ENCODE results near the gene PLEKHA6. TPM values are rescaled to one million over a fixed set of nuclear protein-coding genes. Genes with fewer than 3 reads are reported as not detected.

PLEKHA6 gene
- total and polyA plus RNA-seq, 2 of the 8 experiments (the other 6 are each of a cell fraction or from before 2014, with no cell fraction given) = 4.8 to 20.2 TPM

DNA sequence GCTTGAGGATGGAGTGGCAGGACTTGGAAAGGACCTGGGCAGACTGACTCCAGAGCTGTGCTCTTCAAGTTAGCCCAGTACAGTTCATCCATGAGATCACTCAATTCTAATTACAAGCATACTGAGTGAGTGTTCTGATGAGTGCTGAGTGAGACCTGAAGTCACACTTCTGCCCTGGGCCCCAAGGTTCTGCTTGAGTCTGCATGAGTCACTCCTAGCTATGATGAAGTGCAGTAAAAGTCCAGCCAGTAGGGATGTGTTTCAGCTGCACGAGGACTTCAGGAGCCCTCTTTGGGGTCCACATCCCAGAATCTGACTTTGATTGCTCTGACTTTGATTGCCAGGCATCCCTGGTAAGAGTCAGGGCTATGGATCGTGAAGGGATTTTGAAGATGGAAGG, 35.8 kb downstream of the PLEKHA6 start:
- Histone ChIP-seq H3K36me3 (ENCODE audit: control insufficient read depth in 2 of 4, insufficient read depth in 4 of 4, low read length in 3 of 4) (no peaks in the 10 kb centered on the region), H2AFZ (ENCODE audit: low read length) (no peak overlapping the region), H3K9me3 (ENCODE audit: insufficient read depth in 2 of 2, low read depth in 1 of 2, low read length in 1 of 2) (no peaks in the 10 kb centered on the region; a peak in 1 of 4 replicates), H2BK5ac (ENCODE audit: low read depth, low read length) (no peak overlapping the region), H2BK15ac (ENCODE audit: low read length) (no peak overlapping the region), H3K14ac (ENCODE audit: insufficient read length) (no peak overlapping the region), H3K4me1 (replicated peaks in 1 of 4; ENCODE audit: control insufficient read depth in 3 of 4, insufficient read depth in 4 of 4, low read length in 3 of 4) (peaks cover 0 to 9% (median 4%) of the 10 kb centered on the region in 4 experiments; a peak in 6 of 7 replicates), H3K4me3 (ENCODE audit: extremely low read depth in 1 of 4, insufficient read depth in 2 of 4, low read depth in 3 of 4, low read length in 4 of 4) (no peak overlapping the region), H2AK5ac (ENCODE audit: low read depth, low read length) (no peak overlapping the region), H3K27me3 (replicated peaks in 1 of 4; ENCODE audit: control insufficient read depth in 3 of 4, extremely low read depth in 1 of 4, insufficient read depth in 3 of 4, low read length in 3 of 4) (no peaks in the 10 kb centered on the region), H3K79me1 (ENCODE audit: low read depth, low read length) (no peaks in the 10 kb centered on the region), H3K4ac (replicated peaks; ENCODE audit: insufficient read length, low read depth, low read length) (no peak overlapping the region), H2BK12ac (ENCODE audit: low read depth, low read length) (no peak overlapping the region), H3K27ac (ENCODE audit: low read depth, low read length) (no peak overlapping the region), H3K4me2 (ENCODE audit: insufficient read depth in 1 of 2, low read depth in 2 of 2, low read length in 2 of 2) (no peak overlapping the region), H4K91ac (replicated peaks; ENCODE audit: insufficient read length, low read length) (no peak overlapping the region), H2BK20ac (ENCODE audit: low read length) (no peak overlapping the region), H3K23me2 (ENCODE audit: low read depth, low read length) (no peaks in the 10 kb centered on the region; the same call in 1 of the 2 replicates), H3K79me2 (ENCODE audit: control insufficient read depth in 1 of 2, insufficient read depth in 2 of 2, low read length in 2 of 2) (no peaks in the 10 kb centered on the region), H4K20me1 (replicated peaks in 1 of 2; ENCODE audit: control insufficient read depth in 1 of 2, insufficient read depth in 2 of 2, low read length in 2 of 2) (no peaks in the 10 kb centered on the region), H4K8ac (ENCODE audit: extremely low read depth, insufficient read depth, low read length) (no peak overlapping the region), H3K23ac (ENCODE audit: insufficient read length) (no peak overlapping the region), H2BK120ac (replicated peaks; ENCODE audit: low read depth, low read length) (no peak overlapping the region), H3K18ac (ENCODE audit: extremely low read depth, low read length) (no peak overlapping the region), H4K5ac (ENCODE audit: insufficient read length, low read depth, low read length) (no peak overlapping the region), H3K56ac (replicated peaks; ENCODE audit: insufficient read length, low read depth, low read length) (no peak overlapping the region), H3K9ac (replicated peaks in 1 of 4; ENCODE audit: extremely low read depth in 1 of 4, low read depth in 3 of 4, low read length in 3 of 4) (no peak overlapping the region)
- 59% methylated on average over 2 of the region's 2 CpGs; no CpG with 5 or more reads in 1 of the 2 experiments for WGBS, 2 experiments (ENCODE audit: extremely low coverage in 1 of 2, insufficient coverage in 1 of 2, insufficient read length in 1 of 2, insufficient replicate concordance in 2 of 2, low coverage in 1 of 2, low lambda C conversion rate in 2 of 2, missing lambda C conversion rate in 1 of 2)
- no peak for TF ChIP-seq TBP (IDR thresholded peaks at IDR 0.05; ENCODE audit: low read depth, low read length)
- TF ChIP-seq, protein P1, sequence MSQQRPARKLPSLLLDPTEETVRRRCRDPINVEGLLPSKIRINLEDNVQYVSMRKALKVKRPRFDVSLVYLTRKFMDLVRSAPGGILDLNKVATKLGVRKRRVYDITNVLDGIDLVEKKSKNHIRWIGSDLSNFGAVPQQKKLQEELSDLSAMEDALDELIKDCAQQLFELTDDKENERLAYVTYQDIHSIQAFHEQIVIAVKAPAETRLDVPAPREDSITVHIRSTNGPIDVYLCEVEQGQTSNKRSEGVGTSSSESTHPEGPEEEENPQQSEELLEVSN (IDR thresholded peaks at IDR 0.05) = no peak
- TF ChIP-seq HDAC6 (IDR thresholded peaks at IDR 0.05; ENCODE audit: low read depth, low read length) = no peak
- ChIA-PET CTCF (ENCODE audit: partially characterized antibody) (interaction anchor here (0.6 to 21.6 kb wide), 16 partner anchors 9 to 175 kb away, joined by 3 to 175 read pairs (median 4); partner anchors contain the start of genes GOLT1A and PLEKHA6), POLR2A (ENCODE audit: partially characterized antibody) (interaction anchor here (1.2 to 2.4 kb wide), 5 partner anchors 10 to 25 kb away, joined by 3 to 8 read pairs (median 5); no protein-coding TSS in a partner anchor)
- DNase-seq (ENCODE audit: low read depth in 1 of 2, low spot score in 2 of 2) (no peak), FAIRE-seq (no peak)
